Measurements from ENCODE around the gene ASB14.

GRCh38 chr3:57314204-57314603, 21.7 kb upstream of the ASB14 start:
- TF ChIP-seq CTCF (conservative IDR thresholded peaks at IDR 0.05) (no peak), EZH2 (IDR thresholded peaks at IDR 0.05; ENCODE audit: low read depth) (no peak)
